Ovary (tissue), 3 donors: ENCODE results near the gene NDST3.

Experiments used
- EP300 ChIP-seq: sonication (generic); formaldehyde crosslinking; IDR thresholded peaks from one replicate; pipeline ENCODE4 v1.6.1; 2017; ENCODE audit warnings: antibody characterized with exemption
- TF ChIP-seq, protein P1 (sequence below), 3 donors: fragments of 450-650 bp in 2 of 3; fragments of 200-600 bp in 1 of 3; IDR thresholded peaks; one replicate each; pipeline versions ENCODE4 v1.5.1 to v1.8.0; 2016 to 2022; ENCODE audit warnings: antibody characterized with exemption in 3 of 3, mild to moderate bottlenecking in 1 of 3
- donor health status: DM: no; HTN: no; CAD: no.

DNA sequence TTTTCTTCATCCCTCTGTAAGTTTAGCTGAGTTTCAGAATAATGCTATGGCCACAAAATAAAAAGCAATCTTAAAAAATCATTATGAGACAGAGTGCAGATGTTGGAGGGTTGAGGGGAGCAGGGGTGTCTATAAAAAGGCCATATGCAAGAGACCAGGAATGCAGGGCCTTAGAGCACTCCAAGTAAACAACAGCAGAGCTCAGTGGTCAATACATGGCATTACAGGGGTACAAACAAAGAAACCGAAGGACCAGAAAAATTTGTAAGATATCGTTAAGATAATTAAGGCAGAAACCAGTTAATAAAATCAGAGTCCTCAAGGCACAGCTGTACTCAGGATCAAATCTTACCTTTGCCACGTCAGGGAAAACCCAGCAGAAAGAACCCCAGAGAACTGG lies 28.4 kb upstream of the NDST3 start:
- TF ChIP-seq, protein P1, sequence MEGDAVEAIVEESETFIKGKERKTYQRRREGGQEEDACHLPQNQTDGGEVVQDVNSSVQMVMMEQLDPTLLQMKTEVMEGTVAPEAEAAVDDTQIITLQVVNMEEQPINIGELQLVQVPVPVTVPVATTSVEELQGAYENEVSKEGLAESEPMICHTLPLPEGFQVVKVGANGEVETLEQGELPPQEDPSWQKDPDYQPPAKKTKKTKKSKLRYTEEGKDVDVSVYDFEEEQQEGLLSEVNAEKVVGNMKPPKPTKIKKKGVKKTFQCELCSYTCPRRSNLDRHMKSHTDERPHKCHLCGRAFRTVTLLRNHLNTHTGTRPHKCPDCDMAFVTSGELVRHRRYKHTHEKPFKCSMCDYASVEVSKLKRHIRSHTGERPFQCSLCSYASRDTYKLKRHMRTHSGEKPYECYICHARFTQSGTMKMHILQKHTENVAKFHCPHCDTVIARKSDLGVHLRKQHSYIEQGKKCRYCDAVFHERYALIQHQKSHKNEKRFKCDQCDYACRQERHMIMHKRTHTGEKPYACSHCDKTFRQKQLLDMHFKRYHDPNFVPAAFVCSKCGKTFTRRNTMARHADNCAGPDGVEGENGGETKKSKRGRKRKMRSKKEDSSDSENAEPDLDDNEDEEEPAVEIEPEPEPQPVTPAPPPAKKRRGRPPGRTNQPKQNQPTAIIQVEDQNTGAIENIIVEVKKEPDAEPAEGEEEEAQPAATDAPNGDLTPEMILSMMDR (IDR thresholded peaks at IDR 0.05) = no peak
- no peak for TF ChIP-seq EP300
